ENCODE measurements around the gene PRSS1. TPM values are rescaled to one million over a fixed set of nuclear protein-coding genes. Genes with fewer than 3 reads are reported as not detected.

PRSS1 gene
- total RNA-seq, 4 donors from 2014 or later: 1.7 to 51.3 (median 4.8) TPM

DNA sequence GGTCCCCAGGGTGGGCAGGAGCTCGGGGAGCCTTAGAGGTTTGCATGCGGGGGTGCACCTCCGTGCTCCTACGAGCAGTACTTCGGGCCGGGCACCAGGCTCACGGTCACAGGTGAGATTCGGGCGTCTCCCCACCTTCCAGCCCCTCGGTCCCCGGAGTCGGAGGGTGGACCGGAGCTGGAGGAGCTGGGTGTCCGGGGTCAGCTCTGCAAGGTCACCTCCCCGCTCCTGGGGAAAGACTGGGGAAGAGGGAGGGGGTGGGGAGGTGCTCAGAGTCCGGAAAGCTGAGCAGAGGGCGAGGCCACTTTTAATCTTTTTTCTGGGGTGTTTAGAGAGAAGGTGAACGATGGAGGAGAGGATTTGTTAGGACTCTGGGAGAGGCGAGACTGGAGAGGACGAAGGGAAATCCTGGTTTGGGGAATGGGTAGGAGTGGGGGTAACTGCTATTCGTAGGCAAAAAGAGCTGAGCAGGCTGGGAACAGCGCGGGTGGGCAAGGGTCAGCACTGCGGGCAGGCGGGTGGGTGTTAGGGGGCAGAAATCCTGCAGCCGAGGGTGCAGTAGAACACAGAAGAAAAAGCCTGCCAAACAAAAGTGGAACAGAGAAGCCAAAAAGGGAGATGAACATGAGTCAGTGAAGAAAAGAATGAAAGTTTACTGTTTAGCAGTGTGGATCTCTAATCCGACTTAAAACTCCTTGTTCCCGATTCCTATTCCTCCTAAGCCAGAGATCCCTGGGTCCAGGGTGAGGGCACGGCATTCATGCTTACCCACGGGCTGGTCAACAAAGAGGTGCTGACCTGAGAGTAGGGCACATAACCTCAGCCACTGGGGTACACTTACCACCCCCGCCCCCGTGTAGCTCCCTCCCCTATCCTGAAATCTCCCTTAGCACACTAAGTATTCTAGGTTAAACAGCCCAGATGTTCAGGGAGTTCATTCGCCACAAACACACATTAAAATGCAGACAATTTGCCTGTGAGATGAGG is 48.4 kb downstream of the PRSS1 start:
- Histone ChIP-seq H3K36me3 (no peaks in the 10 kb centered on the region), H3K4me1 (peaks cover 0 to 23% (median 8%) of the 10 kb centered on the region in 4 donors), H3K4me3 (peak overlapping the region; percentile 3 to 60 (median 35)), H3K27ac (peak overlapping the region in 3 of 4 donors; percentile 28 to 82 (median 56)), H3K27me3 (peaks cover 0 to 63% of the 10 kb centered on the region in 2 donors), H3K9me3 (no peaks in the 10 kb centered on the region)
- no peak for TF ChIP-seq EP300 (IDR thresholded peaks at IDR 0.05)
- TF ChIP-seq CTCF (IDR thresholded peaks at IDR 0.05): no peak
- no peak for TF ChIP-seq POLR2A (IDR thresholded peaks at IDR 0.05)
- WGBS, 2 donors: 6 to 7% methylated on average over 22 to 33 of the region's 33 CpGs
- no peak for DNase-seq (ENCODE audit: low spot score in 2 of 2)

- peak overlapping the region in 1 of 4 donors; percentile 60 for H3K4me3 ChIP-seq
- TF ChIP-seq POLR2A (IDR thresholded peaks at IDR 0.05) (no peak), EP300 (IDR thresholded peaks at IDR 0.05) (no peak), CTCF (IDR thresholded peaks at IDR 0.05) (no peak)
- H3K27ac ChIP-seq: peak overlapping the region in 1 of 4 donors; percentile 82
- H3K27me3 ChIP-seq: peaks cover 0 to 63% of the 10 kb centered on the region in 2 donors
- H3K36me3 ChIP-seq: no peaks in the 10 kb centered on the region
- 83% methylated on average over 11 of the region's 11 CpGs for WGBS, 2 donors
- peaks cover 0 to 23% (median 8%) of the 10 kb centered on the region in 4 donors for H3K4me1 ChIP-seq
- H3K9me3 ChIP-seq: no peaks in the 10 kb centered on the region
- DNase-seq (ENCODE audit: low spot score in 2 of 2): no peak
Observed at GRCh38 chr7:142798451-142799436, 49.5 kb downstream of the PRSS1 start.

- Histone ChIP-seq H3K9me3 (no peaks in the 10 kb centered on the region), H3K4me3 (peak overlapping the region in 1 of 4 donors; percentile 60), H3K27me3 (peaks cover 0 to 56% of the 10 kb centered on the region in 2 donors), H3K4me1 (peaks cover 0 to 23% (median 8%) of the 10 kb centered on the region in 4 donors), H3K27ac (peak overlapping the region in 1 of 4 donors; percentile 82), H3K36me3 (no peaks in the 10 kb centered on the region)
- WGBS, 2 donors: 61 to 63% methylated on average over 3 of the region's 3 CpGs
- no peak for DNase-seq (ENCODE audit: low spot score in 2 of 2)
- no peak for TF ChIP-seq CTCF (IDR thresholded peaks at IDR 0.05)
- TF ChIP-seq EP300 (IDR thresholded peaks at IDR 0.05): no peak
- no peak for TF ChIP-seq POLR2A (IDR thresholded peaks at IDR 0.05)
Observed at GRCh38 chr7:142799437-142799835, 50.2 kb downstream of the PRSS1 start.

DNA sequence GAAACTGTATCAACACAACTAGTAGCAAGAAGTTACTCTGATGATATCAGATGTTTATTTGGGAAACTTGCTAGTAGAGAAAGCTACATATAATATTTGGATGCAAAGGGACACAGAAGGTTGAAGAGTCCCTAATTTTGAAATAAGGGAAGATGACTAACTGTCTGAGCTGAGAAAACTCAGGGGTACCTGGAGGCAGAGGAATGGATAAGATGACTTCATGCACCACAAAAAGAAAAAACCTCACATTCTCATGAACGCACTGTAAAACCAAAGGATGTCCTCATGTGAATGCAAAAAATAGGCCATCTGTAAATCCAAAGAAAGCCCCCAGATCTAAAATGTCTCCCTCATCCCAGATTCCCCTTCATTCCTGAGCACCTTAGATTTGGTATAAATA is 50.8 kb downstream of the PRSS1 start:
- no peaks in the 10 kb centered on the region for H3K9me3 ChIP-seq
- 78 to 90% methylated on average over 1 of the region's 1 CpG for WGBS, 2 donors
- no peak for DNase-seq (ENCODE audit: low spot score in 2 of 2)
- peaks cover 0 to 51% of the 10 kb centered on the region in 2 donors for H3K27me3 ChIP-seq
- TF ChIP-seq EP300 (IDR thresholded peaks at IDR 0.05): no peak
- TF ChIP-seq CTCF (IDR thresholded peaks at IDR 0.05): no peak
- TF ChIP-seq POLR2A (IDR thresholded peaks at IDR 0.05): no peak
- H3K4me3 ChIP-seq: peak overlapping the region in 1 of 4 donors; percentile 60
- peak overlapping the region in 1 of 4 donors; percentile 82 for H3K27ac ChIP-seq
- no peaks in the 10 kb centered on the region for H3K36me3 ChIP-seq
- peaks cover 0 to 23% (median 6%) of the 10 kb centered on the region in 4 donors for H3K4me1 ChIP-seq

All from tibial nerve (tissue), 4 donors.